IMR-90 (cell line): Measurements from ENCODE around the gene NFKBIA. TPM values are rescaled to one million over a fixed set of nuclear protein-coding genes. Genes with fewer than 3 reads are reported as not detected.

Source experiments
- ATAC-seq: fragments of 200-7000 bp; cut with Tn5 transposase; 2 replicates; pipeline ENCODE4 v1.9.1; 2020; ENCODE audit warnings: low read depth, mild to moderate bottlenecking, moderate library complexity
- BruUV-seq: library from RNA; stranded (reverse); fragments of 400-500 nt; replicated peaks from 2 replicates; lab custom pipeline; 2021; lab: Mats Ljungman, UMichigan
- CTCF ChIA-PET: fragments of 300-600 bp; formaldehyde crosslinking; extraction: SDS; loops from one replicate; lab custom pipeline; 2021; ENCODE audit warnings: antibody characterized with exemption; lab: Yijun Ruan, JAX
- POLR2A ChIA-PET: fragments of 300-600 bp; sonication (Branson Sonifier 250); formaldehyde crosslinking; loops from one replicate; lab custom pipeline; 2022; ENCODE audit warnings: antibody characterized with exemption; ENCODE audit not compliant: unreplicated experiment; lab: Charles Lee
- DNase-seq: peaks from one replicate; pipeline ENCODE4 v3.0.0; 2013
- H2AFZ ChIP-seq: replicated peaks from 2 replicates; pipeline ENCODE3; 2013; ENCODE audit warnings: low read length, mild to moderate bottlenecking; ENCODE audit not compliant: poor library complexity
- H2AK5ac ChIP-seq: 2 replicates; pipeline ENCODE4 v1.6.1; 2013; ENCODE audit warnings: low read depth, low read length, inconsistent platforms
- H2AK9ac ChIP-seq: replicated peaks from 2 replicates; pipeline ENCODE3; 2013; ENCODE audit warnings: mild to moderate bottlenecking, low read depth, low read length, moderate library complexity; ENCODE audit not compliant: poor library complexity
- H2BK120ac ChIP-seq: 2 replicates; pipeline ENCODE4 v1.6.1; 2013; ENCODE audit warnings: low read depth, low read length, inconsistent platforms
- H2BK15ac ChIP-seq: 3 replicates; pipeline ENCODE4 v1.6.1; 2013; ENCODE audit warnings: low read depth, low read length, inconsistent platforms
- H2BK20ac ChIP-seq: 2 replicates; pipeline ENCODE4 v1.6.1; 2013; ENCODE audit warnings: low read depth, mild to moderate bottlenecking, inconsistent platforms, low read length, moderate library complexity
- H2BK5ac ChIP-seq: 2 replicates; pipeline ENCODE4 v1.6.1; 2013; ENCODE audit warnings: mild to moderate bottlenecking, low read depth, low read length, inconsistent platforms; ENCODE audit not compliant: poor library complexity, severe bottlenecking
- H3K14ac ChIP-seq: replicated peaks from 2 replicates; pipeline ENCODE4 v1.6.1; 2013; ENCODE audit warnings: low read depth, low read length, inconsistent platforms
- H3K18ac ChIP-seq: 2 replicates; pipeline ENCODE4 v1.6.1; 2013; ENCODE audit warnings: low read depth, low read length, control low read depth
- H3K23ac ChIP-seq: 2 replicates; pipeline ENCODE4 v1.6.1; 2013; ENCODE audit warnings: low read depth, low read length, inconsistent platforms
- H3K27ac ChIP-seq: 2 replicates; pipeline ENCODE4 v1.5.1; 2013; ENCODE audit warnings: mild to moderate bottlenecking, control low read depth, low read length; ENCODE audit not compliant: insufficient read depth
- H3K27me3 ChIP-seq: 2 replicates; pipeline ENCODE4 v1.6.1; 2013; ENCODE audit warnings: low read length; ENCODE audit not compliant: control insufficient read depth, insufficient read depth
- H3K36me3 ChIP-seq: 2 replicates; pipeline ENCODE4 v1.6.1; 2013; ENCODE audit warnings: low read length, mixed read lengths; ENCODE audit not compliant: control insufficient read depth, insufficient read depth
- H3K4ac ChIP-seq: 2 replicates; pipeline ENCODE4 v1.6.1; 2013; ENCODE audit warnings: low read depth, low read length, inconsistent platforms
- H3K4me1 ChIP-seq: 2 replicates; pipeline ENCODE4 v1.6.1; 2013; ENCODE audit warnings: low read length, mixed read lengths; ENCODE audit not compliant: control insufficient read depth, insufficient read depth
- H3K4me2 ChIP-seq: 2 replicates; pipeline ENCODE4 v1.6.1; 2013; ENCODE audit warnings: low read depth, mild to moderate bottlenecking, control low read depth, low read length, moderate library complexity
- H3K4me3 ChIP-seq: 2 replicates; pipeline ENCODE4 v1.5.1; 2013; ENCODE audit warnings: low read depth, mild to moderate bottlenecking, control low read depth, low read length, moderate library complexity; ENCODE audit not compliant: insufficient read depth
- H3K56ac ChIP-seq: 2 replicates; pipeline ENCODE4 v1.6.1; 2013; ENCODE audit warnings: low read length, inconsistent platforms; ENCODE audit not compliant: insufficient read depth; ENCODE audit errors: extremely low read depth
- H3K79me1 ChIP-seq, 2 experiments: 2 replicates each; pipeline ENCODE4 v1.6.1; 2013; ENCODE audit warnings: low read length in 2 of 2, inconsistent platforms in 1 of 2, low read depth in 1 of 2
- H3K9ac ChIP-seq: 2 replicates; pipeline ENCODE4 v1.6.1; 2013; ENCODE audit warnings: low read depth, low read length, control low read depth
- H3K9me1 ChIP-seq: 2 replicates; pipeline ENCODE4 v1.6.1; 2013; ENCODE audit warnings: low read length, inconsistent platforms; ENCODE audit not compliant: insufficient read depth
- H3K9me3 ChIP-seq: 2 replicates; pipeline ENCODE4 v1.6.1; 2013; ENCODE audit warnings: low read length; ENCODE audit not compliant: control insufficient read depth, insufficient read depth
- H4K20me1 ChIP-seq: 2 replicates; pipeline ENCODE4 v1.6.1; 2013; ENCODE audit warnings: low read length, inconsistent platforms; ENCODE audit not compliant: insufficient read depth
- H4K5ac ChIP-seq: 2 replicates; pipeline ENCODE4 v1.6.1; 2013; ENCODE audit warnings: mild to moderate bottlenecking, low read depth, low read length, control low read depth
- H4K8ac ChIP-seq, 2 experiments: 2 replicates each; pipeline ENCODE4 v1.6.1; 2013; ENCODE audit warnings: low read depth in 2 of 2, low read length in 2 of 2, control low read depth in 1 of 2, inconsistent platforms in 1 of 2
- H4K91ac ChIP-seq: 2 replicates; pipeline ENCODE4 v1.6.1; 2013; ENCODE audit warnings: low read depth, low read length, inconsistent platforms; ENCODE audit not compliant: insufficient read depth
- CEBPB ChIP-seq: IDR thresholded peaks from 2 replicates; pipeline ENCODE4 v1.6.1; 2012; ENCODE audit warnings: low read depth, low read length, improper control_type of control experiment
- MXI1 ChIP-seq: IDR thresholded peaks from 2 replicates; pipeline ENCODE4 v1.6.1; 2012; ENCODE audit warnings: low read depth, mild to moderate bottlenecking, low read length, moderate library complexity, borderline replicate concordance
- NFE2L2 ChIP-seq: fragments of 150-350 bp; IDR thresholded peaks from 2 replicates; pipeline ENCODE4 v1.6.1; 2016; ENCODE audit warnings: low read depth, mild to moderate bottlenecking, low read length
- WGBS, 2 experiments: methylation state at CpG; one replicate each; pipeline versions ENCODE4 v1.1.5 to v1.1.7; 2013; ENCODE audit warnings: missing lambda C conversion rate in 2 of 2; ENCODE audit not compliant: insufficient read length in 1 of 2; ENCODE audit errors: extremely low coverage in 2 of 2; 5-methylcytosine and 5-hydroxymethylcytosine counted together
- dilution Hi-C: fragments of 300-500 bp; cut with HindIII; formaldehyde crosslinking; loops from one replicate; pipeline ENCODE4 v1.14.3; 2018; ENCODE audit warnings: low sequenced_read_pairs; ENCODE audit not compliant: unreplicated experiment
- in situ Hi-C: fragments of 300-500 bp; cut with MboI; formaldehyde crosslinking; loops from 3 replicates; pipeline ENCODE4 v1.14.3; 2019; ENCODE audit warnings: low sequenced_read_pairs, inconsistent platforms, mixed read lengths
- intact Hi-C: fragments of 100-400 bp; cut with micrococcal nuclease; formaldehyde crosslinking; loops from 2 replicates; pipeline ENCODE4 v1.10.0; 2022
- polyA plus RNA-seq, 3 experiments: library from polyadenylated mRNA; depleted of rRNA; stranded (reverse); fragments of >200 nt; gene quantifications; 2 replicates each; pipeline ENCODE4 v1.2.3, GENCODE V29; 2012; ENCODE audit warnings: low replicate concordance in 1 of 3
- total RNA-seq: library from RNA; depleted of rRNA; stranded (reverse); fragments of >200 nt; gene quantifications from 2 replicates; pipeline ENCODE4 v1.2.3, GENCODE V29; 2012

Gene NFKBIA
- total and polyA plus RNA-seq, 2 of the 4 experiments (the other 2 are of a cell fraction), result 71.1 to 97.1 TPM

GRCh38 chr14:35394326-35395013 is 10.1 kb downstream of the NFKBIA start:
- Histone ChIP-seq H3K9me1 (peaks cover 11% of the 10 kb centered on the region; the same call in 1 of the 2 replicates), H3K9me3 (no peaks in the 10 kb centered on the region), H3K56ac (no peak overlapping the region), H3K9ac (no peak overlapping the region), H3K4me3 (no peak overlapping the region), H2BK20ac (peak overlapping the region; percentile 44), H4K8ac (0 out of 4 replicates have a peak overlapping the region, but pooled peaks of 1 of the 2 experiments have one; percentile 31), H2AFZ (peak overlapping the region; percentile 24), H3K4me1 (peaks cover 9% of the 10 kb centered on the region), H3K27ac (no peak overlapping the region), H4K5ac (peak overlapping the region; percentile 8; the same call in 1 of the 2 replicates), H3K36me3 (no peaks in the 10 kb centered on the region), H4K91ac (peak overlapping the region; percentile 70), H3K18ac (peak overlapping the region; percentile 61), H2BK5ac (no peak overlapping the region), H4K20me1 (no peaks in the 10 kb centered on the region), H3K27me3 (no peaks in the 10 kb centered on the region), H2AK9ac (no peak overlapping the region), H2BK120ac (peak overlapping the region; percentile 35; the same call in 1 of the 2 replicates), H3K79me1 (no peaks in the 10 kb centered on the region), H2BK15ac (peak overlapping the region; percentile 17; the same call in 2 of the 3 replicates), H3K4ac (peak overlapping the region; percentile 60; the same call in 1 of the 2 replicates), H2AK5ac (no peak overlapping the region), H3K4me2 (no peak overlapping the region), H3K14ac (peak overlapping the region; percentile 4; the same call in 1 of the 2 replicates), H3K23ac (no peak overlapping the region)
- TF ChIP-seq CEBPB (no peak), NFE2L2 (no peak), MXI1 (no peak)
- 97% methylated on average over 4 of the region's 11 CpGs; no CpG with 5 or more reads in 1 of the 2 experiments for WGBS, 2 experiments
- ChIA-PET POLR2A (interaction anchor here (1.4 kb wide), 1 partner anchor 8 kb away, joined by 4 read pairs; no protein-coding TSS in a partner anchor), CTCF (no interaction called here)
- dilution Hi-C loops (no loop called here), intact Hi-C loops (no loop called here), in situ Hi-C loops (no loop called here)
- no peak for DNase-seq
- no peak for ATAC-seq
- no TSS peak for BruUV-seq
